GM12878 (cell line): Measurements from ENCODE around the gene SLC39A11. TPM values are rescaled to one million over a fixed set of nuclear protein-coding genes. Genes with fewer than 3 reads are reported as not detected.

Experiments
- ATAC-seq: fragments of 200-7000 bp; cut with Tn5 transposase; 3 replicates; pipeline ENCODE4 v1.9.1; 2020; ENCODE audit warnings: mild to moderate bottlenecking, moderate library complexity
- BruUV-seq: library from RNA; stranded (reverse); fragments of 400-500 nt; replicated peaks from 2 replicates; lab custom pipeline; 2021; lab: Mats Ljungman, UMichigan
- CTCF ChIA-PET: fragments of 300-600 bp; sonication (Branson Sonifier 250); formaldehyde crosslinking; extraction: SDS; loops from one replicate; lab custom pipeline; 2021; ENCODE audit warnings: inconsistent platforms; lab: Yijun Ruan, JAX
- POLR2A ChIA-PET: fragments of 350-600 bp; formaldehyde crosslinking; extraction: SDS; loops from one replicate; lab custom pipeline; 2021; ENCODE audit warnings: inconsistent platforms; lab: Charles Lee
- RAD21 ChIA-PET: fragments of 300-600 bp; sonication (Branson Sonifier 250); formaldehyde crosslinking; loops from one replicate; lab custom pipeline; 2023; ENCODE audit warnings: antibody characterized with exemption; ENCODE audit not compliant: unreplicated experiment; lab: Charles Lee
- SMC1A ChIA-PET: fragments of 300-600 bp; sonication (Branson Sonifier 250); formaldehyde crosslinking; loops from one replicate; lab custom pipeline; 2023; ENCODE audit not compliant: unreplicated experiment, uncharacterized antibody; lab: Charles Lee
- DNase-seq: peaks from one replicate; pipeline ENCODE4 v3.0.0-alpha.2; 2011; ENCODE audit warnings: low read depth, low spot score
- FAIRE-seq: peaks from 3 replicates; lab custom pipeline; 2011; peaks lifted over from hg19 to GRCh38; lab: Jason Lieb, UNC
- H2AFZ ChIP-seq: 2 replicates; pipeline ENCODE4 v1.6.0; 2011; ENCODE audit warnings: low read depth, low read length, control low read depth; ENCODE audit not compliant: control insufficient read depth
- H3K27ac ChIP-seq: 2 replicates; pipeline ENCODE4 v1.5.1; 2011; ENCODE audit warnings: control low read depth; ENCODE audit not compliant: control insufficient read depth, insufficient read depth
- H3K27me3 ChIP-seq, 2 experiments: replicated peaks in 1 of 2; 2 replicates each; pipeline versions ENCODE4 v1.6.0 to v1.6.1; 2011; ENCODE audit warnings: low read length in 1 of 2; ENCODE audit not compliant: control insufficient read depth in 2 of 2, insufficient read depth in 2 of 2
- H3K36me3 ChIP-seq, 2 experiments: 2 replicates each; pipeline ENCODE4 v1.5.1; 2011; ENCODE audit warnings: low read length in 1 of 2; ENCODE audit not compliant: control insufficient read depth in 2 of 2, insufficient read depth in 2 of 2
- H3K4me1 ChIP-seq: 2 replicates; pipeline ENCODE4 v1.6.1; 2011; ENCODE audit warnings: mild to moderate bottlenecking, low read length, moderate library complexity, mixed read lengths; ENCODE audit not compliant: control insufficient read depth, insufficient read depth
- H3K4me2 ChIP-seq: 2 replicates; pipeline ENCODE4 v1.6.0; 2011; ENCODE audit warnings: control low read depth; ENCODE audit not compliant: control insufficient read depth, insufficient read depth
- H3K4me3 ChIP-seq: fragments of 200-600 bp; sonication (generic); 2 replicates; pipeline ENCODE4 v1.5.1; 2016
- H3K79me2 ChIP-seq: 2 replicates; pipeline ENCODE4 v1.6.0; 2011; ENCODE audit warnings: low read length; ENCODE audit not compliant: control insufficient read depth, insufficient read depth
- H3K9ac ChIP-seq: 2 replicates; pipeline ENCODE4 v1.8.0; 2011; ENCODE audit warnings: low read length, control low read depth, mixed read lengths; ENCODE audit not compliant: control insufficient read depth, insufficient read depth
- H3K9me3 ChIP-seq: replicated peaks from 3 replicates; pipeline ENCODE4 v1.5.1; 2011; ENCODE audit warnings: mild to moderate bottlenecking, low read length; ENCODE audit not compliant: control insufficient read depth, insufficient read depth
- H4K20me1 ChIP-seq: 2 replicates; pipeline ENCODE4 v1.6.0; 2011; ENCODE audit not compliant: control insufficient read depth, insufficient read depth
- CBX3 ChIP-seq: fragments of 200-600 bp; sonication (generic); IDR thresholded peaks from 2 replicates; pipeline ENCODE4 v1.6.1; 2016; ENCODE audit warnings: low read depth, borderline replicate concordance
- CHD2 ChIP-seq: IDR thresholded peaks from 2 replicates; pipeline ENCODE4 v1.6.1; 2011; ENCODE audit warnings: low read depth, low read length, improper control_type of control experiment, borderline replicate concordance
- ETV6 ChIP-seq, 2 experiments: fragments of 450-650 bp in 1 of 2; IDR thresholded peaks in 1 of 2; conservative IDR thresholded peaks in 1 of 2; 2 replicates each; pipeline ENCODE4 v1.6.1; 2014; ENCODE audit warnings: antibody characterized with exemption in 1 of 2, borderline replicate concordance in 1 of 2, low read depth in 1 of 2, mild to moderate bottlenecking in 1 of 2, moderate library complexity in 1 of 2
- POLR2AphosphoS5 ChIP-seq: IDR thresholded peaks from 2 replicates; pipeline ENCODE4 v1.6.1; 2011; ENCODE audit warnings: mild to moderate bottlenecking, low read length, inconsistent platforms
- RBBP5 ChIP-seq: fragments of 200-600 bp; sonication (generic); conservative IDR thresholded peaks from 2 replicates; pipeline ENCODE4 v1.6.1; 2016
- SREBF1 ChIP-seq: IDR thresholded peaks from 2 replicates; pipeline ENCODE4 v1.6.1; 2012; ENCODE audit warnings: mild to moderate bottlenecking, low read length
- TCF12 ChIP-seq: IDR thresholded peaks from 2 replicates; pipeline ENCODE4 v1.6.1; 2011; ENCODE audit warnings: low read depth, mild to moderate bottlenecking, low read length
- YBX1 ChIP-seq: fragments of 450-650 bp; IDR thresholded peaks from 2 replicates; pipeline ENCODE4 v1.6.1; 2016; ENCODE audit warnings: antibody characterized with exemption
- WGBS: methylation state at CpG from one replicate; pipeline ENCODE4 v1.1.6; 2016; ENCODE audit warnings: low lambda C conversion rate; ENCODE audit not compliant: insufficient replicate concordance, insufficient coverage; ENCODE audit errors: missing lambda C conversion rate; 5-methylcytosine and 5-hydroxymethylcytosine counted together
- in situ Hi-C: fragments of 300-500 bp; cut with MboI; formaldehyde crosslinking; loops from 9 replicates; pipeline ENCODE4 v1.14.3; 2018; ENCODE audit warnings: mixed read lengths
- intact Hi-C: fragments of 100-400 bp; cut with micrococcal nuclease; formaldehyde crosslinking; loops from one replicate; pipeline ENCODE4 v1.14.2; 2022; ENCODE audit not compliant: unreplicated experiment
- polyA plus RNA-seq, 11 experiments: library from polyadenylated mRNA; depleted of rRNA in 4 of 11; unstranded in 6 of 11; stranded (reverse) in 5 of 11; fragments of >200 nt; fragmentation: Nextera tagmentation in 4 of 11; fragmentation: Illumina TruSeq in 1 of 11; extraction: Ambion mirVana in 4 of 11; extraction: Trizol in 1 of 11; gene quantifications; 1 replicate in 1 of 11; 2 replicates in 10 of 11; pipeline versions ENCODE4 v1.2.1 to v1.2.3, GENCODE V29; 2011 to 2016; ENCODE audit warnings: inconsistent platforms in 2 of 11, missing spikeins in 2 of 11, low read depth in 1 of 11
- total RNA-seq, 4 experiments: library from RNA; depleted of rRNA in 3 of 4; stranded (reverse); fragments of >200 nt in 3 of 4; fragmentation: Illumina TruSeq in 1 of 4; extraction: Trizol in 1 of 4; gene quantifications; 2 replicates each; pipeline versions ENCODE4 v1.2.1 to v1.2.3, GENCODE V29; 2013 to 2021

Gene SLC39A11
- total and polyA plus RNA-seq, 10 of the 15 experiments (the other 5 are each of a cell fraction or from before 2014, with no cell fraction given), result 8.6 to 23.8 (median 14.0) TPM

- SMC1A ChIA-PET, result interaction anchor here (1.0 kb wide), 1 partner anchor 15 kb away, joined by 3 read pairs; no protein-coding TSS in a partner anchor
- Histone ChIP-seq H3K27me3 (no peaks in the 10 kb centered on the region), H2AFZ (no peak overlapping the region), H3K27ac (no peak overlapping the region), H3K79me2 (peaks cover 2% of the 10 kb centered on the region; the same call in 1 of the 2 replicates), H3K4me1 (no peaks in the 10 kb centered on the region), H3K36me3 (no peaks in the 10 kb centered on the region), H3K4me3 (no peak overlapping the region), H3K9me3 (no peaks in the 10 kb centered on the region; the same call in 1 of the 3 replicates), H4K20me1 (no peaks in the 10 kb centered on the region), H3K9ac (no peak overlapping the region), H3K4me2 (no peak overlapping the region)
- POLR2A ChIA-PET, result no interaction called here
- RAD21 ChIA-PET, result interaction anchor here (0.8 to 1.6 kb wide), 2 partner anchors 186 to 244 kb away, joined by 3 to 4 read pairs; no protein-coding TSS in a partner anchor
- ATAC-seq, result no peak
- FAIRE-seq, result no peak
- DNase-seq, result no peak
- no TSS peak for BruUV-seq
- TF ChIP-seq RBBP5 (no peak), CBX3 (no peak), ETV6 (conservative IDR thresholded peaks at IDR 0.05 in 1 of 2, IDR thresholded peaks at IDR 0.05 in 1 of 2; ENCODE audit: borderline replicate concordance in 1 of 2, low read depth in 1 of 2) (no peak), CHD2 (no peak), TCF12 (no peak), YBX1 (no peak), SREBF1 (no peak), POLR2AphosphoS5 (no peak)
- in situ Hi-C loops, result no loop called here
- WGBS, result 10% methylated on average over 10 of the region's 10 CpGs
- CTCF ChIA-PET, result interaction anchor here (1.2 to 1.9 kb wide), 2 partner anchors 15 to 244 kb away, joined by 4 to 6 read pairs; no protein-coding TSS in a partner anchor
- intact Hi-C loops, result no loop called here
Observed at GRCh38 chr17:72970797-72971196, 121.7 kb downstream of the SLC39A11 start.
